NT2/D1 (cell line): ENCODE measurements around the gene PASK.

Experiments used
- DNase-seq: peaks from one replicate; pipeline ENCODE4 v3.0.0-alpha.2; 2011; ENCODE audit warnings: low read depth, low spot score
- H3K27me3 ChIP-seq: 2 replicates; pipeline ENCODE4 v1.6.0; 2011; ENCODE audit warnings: mild to moderate bottlenecking; ENCODE audit not compliant: insufficient read length, insufficient read depth
- H3K36me3 ChIP-seq: 2 replicates; pipeline ENCODE4 v1.6.1; 2011; ENCODE audit warnings: mild to moderate bottlenecking, low read length, mixed read lengths; ENCODE audit not compliant: insufficient read depth, insufficient read length
- H3K4me1 ChIP-seq: 2 replicates; pipeline ENCODE4 v1.5.1; 2011; ENCODE audit not compliant: insufficient read depth, insufficient read length
- H3K4me3 ChIP-seq: 2 replicates; pipeline ENCODE4 v1.5.1; 2011; ENCODE audit warnings: low read depth; ENCODE audit not compliant: insufficient read length
- H3K9ac ChIP-seq: 2 replicates; pipeline ENCODE4 v1.6.0; 2011; ENCODE audit warnings: low read depth; ENCODE audit not compliant: insufficient read length
- H3K9me3 ChIP-seq: 2 replicates; pipeline ENCODE4 v1.5.1; 2011; ENCODE audit warnings: mild to moderate bottlenecking, low read length; ENCODE audit not compliant: insufficient read depth
- SUZ12 ChIP-seq: IDR thresholded peaks from 2 replicates; pipeline ENCODE4 v1.6.1; 2011; ENCODE audit not compliant: insufficient read length, insufficient read depth; ENCODE audit errors: extremely low read depth
- YY1 ChIP-seq: IDR thresholded peaks from 2 replicates; pipeline ENCODE4 v1.6.1; 2011; ENCODE audit not compliant: insufficient read length, insufficient read depth
- ZNF274 ChIP-seq: IDR thresholded peaks from 2 replicates; pipeline ENCODE4 v1.6.1; 2011; ENCODE audit warnings: mild to moderate bottlenecking, low read depth, low read length

PASK gene

GRCh38 chr2:241179899-241180298 is 30.6 kb upstream of the PASK start:
- TF ChIP-seq ZNF274 (no peak), YY1 (no peak), SUZ12 (no peak)
- no peaks in the 10 kb centered on the region for H3K27me3 ChIP-seq
- no peak overlapping the region for H3K9ac ChIP-seq
- peaks cover 44% of the 10 kb centered on the region for H3K36me3 ChIP-seq
- peaks cover 3% of the 10 kb centered on the region for H3K4me1 ChIP-seq
- no peak for DNase-seq
- H3K4me3 ChIP-seq = no peak overlapping the region
- no peaks in the 10 kb centered on the region for H3K9me3 ChIP-seq

- Histone ChIP-seq H3K27me3 (no peaks in the 10 kb centered on the region), H3K36me3 (peaks cover 48% of the 10 kb centered on the region)
These were observed 29.7 kb upstream of the PASK start for GRCh38 chr2:241178961-241179360.

GRCh38 chr2:241177526-241178334 is 28.5 kb upstream of the PASK start:
- Histone ChIP-seq H3K9ac (no peak overlapping the region), H3K36me3 (peaks cover 41% of the 10 kb centered on the region), H3K9me3 (no peaks in the 10 kb centered on the region), H3K27me3 (no peaks in the 10 kb centered on the region), H3K4me1 (peaks cover 3% of the 10 kb centered on the region), H3K4me3 (no peak overlapping the region)
- TF ChIP-seq ZNF274 = no peak
- no peak for TF ChIP-seq YY1
- TF ChIP-seq SUZ12 = no peak
- DNase-seq = no peak

More at GRCh38 chr2:241178961-241179360, 29.7 kb upstream of the PASK start:
- TF ChIP-seq YY1 (no peak), ZNF274 (no peak), SUZ12 (no peak)
- H3K9me3 ChIP-seq = no peaks in the 10 kb centered on the region
- H3K9ac ChIP-seq = no peak overlapping the region
- DNase-seq = no peak
- no peak overlapping the region for H3K4me3 ChIP-seq
- peaks cover 3% of the 10 kb centered on the region for H3K4me1 ChIP-seq

GRCh38 chr2:241173557-241173956 is 24.3 kb upstream of the PASK start:
- H3K9me3 ChIP-seq = peaks cover 14% of the 10 kb centered on the region; the same call in 1 of the 2 replicates
- H3K36me3 ChIP-seq = peaks cover 45% of the 10 kb centered on the region
- no peak overlapping the region for H3K4me3 ChIP-seq
- no peak overlapping the region for H3K9ac ChIP-seq
- TF ChIP-seq SUZ12 (no peak), YY1 (no peak), ZNF274 (no peak)
- H3K4me1 ChIP-seq = no peaks in the 10 kb centered on the region
- H3K27me3 ChIP-seq = no peaks in the 10 kb centered on the region
- no peak for DNase-seq

- Histone ChIP-seq H3K27me3 (no peaks in the 10 kb centered on the region), H3K4me3 (no peak overlapping the region), H3K9ac (no peak overlapping the region), H3K36me3 (peaks cover 61% of the 10 kb centered on the region), H3K4me1 (no peaks in the 10 kb centered on the region), H3K9me3 (peaks cover 14% of the 10 kb centered on the region; the same call in 1 of the 2 replicates)
- DNase-seq = no peak
- no peak for TF ChIP-seq SUZ12
- TF ChIP-seq YY1 = no peak
- TF ChIP-seq ZNF274 = no peak
These were observed 19.1 kb upstream of the PASK start for GRCh38 chr2:241168366-241168765.

- peaks cover 73% of the 10 kb centered on the region for H3K36me3 ChIP-seq
- H3K4me1 ChIP-seq = no peaks in the 10 kb centered on the region
- no peak overlapping the region for H3K9ac ChIP-seq
- H3K4me3 ChIP-seq = no peak overlapping the region
- no peaks in the 10 kb centered on the region for H3K27me3 ChIP-seq
- TF ChIP-seq SUZ12 (no peak), ZNF274 (no peak), YY1 (no peak)
- no peak for DNase-seq
- H3K9me3 ChIP-seq = no peaks in the 10 kb centered on the region
These were observed 14.4 kb upstream of the PASK start for GRCh38 chr2:241163601-241164118.

GRCh38 chr2:241161646-241162281 is 12.5 kb upstream of the PASK start:
- Histone ChIP-seq H3K27me3 (no peaks in the 10 kb centered on the region), H3K9ac (no peak overlapping the region), H3K4me1 (no peaks in the 10 kb centered on the region), H3K36me3 (peaks cover 71% of the 10 kb centered on the region), H3K4me3 (no peak overlapping the region), H3K9me3 (no peaks in the 10 kb centered on the region)
- TF ChIP-seq SUZ12 = no peak
- TF ChIP-seq ZNF274 = no peak
- TF ChIP-seq YY1 = no peak
- DNase-seq = no peak
